Fibroblast of lung (primary cell): ENCODE measurements around the gene ZCCHC7. TPM values are rescaled to one million over a fixed set of nuclear protein-coding genes. Genes with fewer than 3 reads are reported as not detected.

Experiments
- DNase-seq, 2 donors: peaks; one replicate each; pipeline versions ENCODE4 v3.0.0 to v3.0.0-alpha.2; 2010; ENCODE audit warnings: low read depth in 2 of 2
- H2AFZ ChIP-seq: 2 replicates; pipeline ENCODE4 v1.5.1; 2012; ENCODE audit warnings: low read length, control low read depth, inconsistent platforms
- H3K27ac ChIP-seq: 2 replicates; pipeline ENCODE4 v1.5.1; 2011; ENCODE audit warnings: low read length, control low read depth; ENCODE audit not compliant: insufficient read depth
- H3K27me3 ChIP-seq: 2 replicates; pipeline ENCODE4 v1.5.1; 2011; ENCODE audit warnings: mild to moderate bottlenecking, low read length; ENCODE audit not compliant: control insufficient read depth, insufficient read depth
- H3K36me3 ChIP-seq: 2 replicates; pipeline ENCODE4 v1.5.1; 2011; ENCODE audit warnings: low read length; ENCODE audit not compliant: control insufficient read depth, insufficient read depth
- H3K4me1 ChIP-seq: 2 replicates; pipeline ENCODE4 v1.5.1; 2011; ENCODE audit warnings: low read length; ENCODE audit not compliant: control insufficient read depth, insufficient read depth; ENCODE audit errors: extremely low read depth
- H3K4me2 ChIP-seq: 2 replicates; pipeline ENCODE4 v1.5.1; 2011; ENCODE audit warnings: low read length, control low read depth; ENCODE audit not compliant: insufficient read depth; ENCODE audit errors: extremely low read depth
- H3K4me3 ChIP-seq, 4 experiments: fragments of 200-600 bp in 1 of 4; sonication (generic) in 1 of 4; replicated peaks in 1 of 4; 2 replicates each; pipeline ENCODE4 v1.5.1; 2011 to 2016; ENCODE audit warnings: low read length in 4 of 4, low read depth in 3 of 4, mild to moderate bottlenecking in 3 of 4, control low read depth in 2 of 4, inconsistent platforms in 1 of 4, mixed read lengths in 1 of 4; ENCODE audit not compliant: insufficient read depth in 1 of 4; ENCODE audit errors: control extremely low read depth in 1 of 4
- H3K79me2 ChIP-seq: 2 replicates; pipeline ENCODE4 v1.5.1; 2012; ENCODE audit warnings: mild to moderate bottlenecking, low read length, inconsistent platforms; ENCODE audit not compliant: control insufficient read depth, insufficient read depth
- H3K9ac ChIP-seq: 2 replicates; pipeline ENCODE4 v1.5.1; 2011; ENCODE audit warnings: mild to moderate bottlenecking, low read length, control low read depth; ENCODE audit not compliant: insufficient read depth
- H3K9me3 ChIP-seq: 2 replicates; pipeline ENCODE4 v1.5.1; 2012; ENCODE audit warnings: low read depth, low read length; ENCODE audit not compliant: control insufficient read depth, insufficient read depth
- H4K20me1 ChIP-seq: 2 replicates; pipeline ENCODE4 v1.5.1; 2011; ENCODE audit warnings: low read length; ENCODE audit not compliant: control insufficient read depth, insufficient read depth; ENCODE audit errors: extremely low read depth
- CTCF ChIP-seq, 2 donors: IDR thresholded peaks in 1 of 2; conservative IDR thresholded peaks in 1 of 2; 1 replicate in 1 of 2; 2 replicates in 1 of 2; pipeline ENCODE4 v1.5.1; 2011 to 2012; ENCODE audit warnings: low read length in 2 of 2, control low read depth in 1 of 2, inconsistent platforms in 1 of 2, low read depth in 1 of 2, mild to moderate bottlenecking in 1 of 2
- EZH2 ChIP-seq: IDR thresholded peaks from 2 replicates; pipeline ENCODE4 v1.5.1; 2012; ENCODE audit warnings: low read length, control low read depth, mild to moderate bottlenecking; ENCODE audit errors: missing control alignments
- polyA plus RNA-seq, 2 donors: library from polyadenylated mRNA; depleted of rRNA in 1 of 2; stranded (reverse) in 1 of 2; unstranded in 1 of 2; fragments of >200 nt; gene quantifications; 2 replicates each; pipeline ENCODE4 v1.2.1, GENCODE V29; 2011 to 2012; ENCODE audit warnings: missing spikeins in 1 of 2
- total RNA-seq: library from RNA; depleted of rRNA; stranded (reverse); fragments of >200 nt; gene quantifications from 2 replicates; pipeline ENCODE4 v1.2.1, GENCODE V29; 2014

Gene ZCCHC7
- total and polyA plus RNA-seq, 2 donors (not counting 1 experiment from before 2014, with no cell fraction given) = 15.0 to 23.8 TPM

- Histone ChIP-seq H3K4me1 (no peaks in the 10 kb centered on the region), H4K20me1 (peaks cover 2% of the 10 kb centered on the region), H3K27ac (no peak overlapping the region), H3K4me2 (no peak overlapping the region), H3K4me3 (no peak overlapping the region), H3K9ac (no peak overlapping the region), H2AFZ (no peak overlapping the region), H3K27me3 (no peaks in the 10 kb centered on the region), H3K9me3 (no peaks in the 10 kb centered on the region), H3K79me2 (no peaks in the 10 kb centered on the region), H3K36me3 (no peaks in the 10 kb centered on the region)
- no peak for TF ChIP-seq CTCF (conservative IDR thresholded peaks at IDR 0.05 in 1 of 2, IDR thresholded peaks at IDR 0.05 in 1 of 2; ENCODE audit: low read depth in 1 of 2, low read length in 2 of 2)
- no peak for TF ChIP-seq EZH2
- no peak for DNase-seq
Measured at GRCh38 chr9:37251452-37251851, 131.1 kb downstream of the ZCCHC7 start.

GRCh38 chr9:37253377-37253937 lies 133.1 kb downstream of the ZCCHC7 start:
- Histone ChIP-seq H3K27me3 (no peaks in the 10 kb centered on the region), H2AFZ (no peak overlapping the region), H3K4me1 (no peaks in the 10 kb centered on the region), H3K4me2 (no peak overlapping the region), H3K9me3 (no peaks in the 10 kb centered on the region), H3K4me3 (no peak overlapping the region), H3K79me2 (no peaks in the 10 kb centered on the region), H3K36me3 (no peaks in the 10 kb centered on the region), H3K9ac (no peak overlapping the region), H3K27ac (no peak overlapping the region), H4K20me1 (peaks cover 2% of the 10 kb centered on the region)
- DNase-seq = no peak
- TF ChIP-seq EZH2 = no peak
- TF ChIP-seq CTCF (conservative IDR thresholded peaks at IDR 0.05 in 1 of 2, IDR thresholded peaks at IDR 0.05 in 1 of 2; ENCODE audit: low read depth in 1 of 2, low read length in 2 of 2) = no peak

GRCh38 chr9:37255187-37255586 lies 134.8 kb downstream of the ZCCHC7 start:
- Histone ChIP-seq H3K4me3 (no peak overlapping the region), H3K9ac (no peak overlapping the region), H3K36me3 (no peaks in the 10 kb centered on the region), H3K9me3 (no peaks in the 10 kb centered on the region), H3K27me3 (no peaks in the 10 kb centered on the region), H2AFZ (no peak overlapping the region), H3K4me1 (no peaks in the 10 kb centered on the region), H4K20me1 (peaks cover 2% of the 10 kb centered on the region), H3K79me2 (no peaks in the 10 kb centered on the region), H3K4me2 (no peak overlapping the region), H3K27ac (no peak overlapping the region)
- DNase-seq = no peak
- no peak for TF ChIP-seq CTCF (conservative IDR thresholded peaks at IDR 0.05 in 1 of 2, IDR thresholded peaks at IDR 0.05 in 1 of 2; ENCODE audit: low read depth in 1 of 2, low read length in 2 of 2)
- TF ChIP-seq EZH2 = no peak
